ENCODE data around the gene PXMP2.
A peak's percentile ranks its signal among the peaks of the same experiment; 100 is the strongest.

PXMP2 gene

GRCh38 chr12:132718644-132719043 lies 31.3 kb downstream of the PXMP2 start:
- no peak for DNase-seq

GRCh38 chr12:132719141-132719953 lies 32.0 kb downstream of the PXMP2 start:
- no peak overlapping the region for H4K8ac ChIP-seq (ENCODE audit: low read depth, low read length)
- no peak overlapping the region for H3K4ac ChIP-seq (ENCODE audit: low read depth, low read length)
- no peak overlapping the region for H2BK12ac ChIP-seq (ENCODE audit: low read length)
- H3K23ac ChIP-seq (ENCODE audit: low read length) = no peak overlapping the region
- no peaks in the 10 kb centered on the region for H3K79me1 ChIP-seq (ENCODE audit: low read length)
- no peak overlapping the region for H2AFZ ChIP-seq (ENCODE audit: insufficient read depth, low read length, poor library complexity)
- H4K91ac ChIP-seq (ENCODE audit: low read depth, low read length) = no peak overlapping the region
- H3K18ac ChIP-seq (ENCODE audit: low read length) = no peak overlapping the region
- H2AK5ac ChIP-seq (ENCODE audit: low read length) = no peak overlapping the region
- no peak overlapping the region for H3K4me2 ChIP-seq (ENCODE audit: low read length)
- H3K79me2 ChIP-seq (ENCODE audit: control insufficient read depth, insufficient read depth, low read length, poor library complexity) = no peaks in the 10 kb centered on the region
- no peak overlapping the region for H3K4me3 ChIP-seq (ENCODE audit: low read depth, low read length)
- no peaks in the 10 kb centered on the region for H3K4me1 ChIP-seq (ENCODE audit: control insufficient read depth in 1 of 2, insufficient read depth in 2 of 2, low read length in 2 of 2)
- H3K27me3 ChIP-seq (ENCODE audit: insufficient read depth, low read length) = no peaks in the 10 kb centered on the region
- peaks cover 71 to 74% of the 10 kb centered on the region in 2 experiments for H3K36me3 ChIP-seq (ENCODE audit: control insufficient read depth in 1 of 2, insufficient read depth in 2 of 2, low read length in 2 of 2)
- no peak overlapping the region for H2BK120ac ChIP-seq (ENCODE audit: insufficient read depth, low read length, poor library complexity)
- H4K12ac ChIP-seq (ENCODE audit: low read depth, low read length) = no peak overlapping the region
- H3K14ac ChIP-seq (ENCODE audit: low read length) = no peak overlapping the region
- WGBS (ENCODE audit: extremely low coverage, insufficient coverage, insufficient read length) = no CpG with 5 or more reads among the region's 31 CpGs
- H3K9ac ChIP-seq (ENCODE audit: low read length) = no peak overlapping the region
- H2BK5ac ChIP-seq (ENCODE audit: low read depth, low read length, poor library complexity) = no peak overlapping the region
- H3K27ac ChIP-seq (ENCODE audit: low read depth, low read length) = no peak overlapping the region
- no peaks in the 10 kb centered on the region for H3K9me3 ChIP-seq (ENCODE audit: insufficient read depth, low read depth, low read length)
- DNase-seq = peak in 1 of 2 donors; percentile 13

More at GRCh38 chr12:132718644-132719043, 31.3 kb downstream of the PXMP2 start:
- Histone ChIP-seq H3K9me3 (ENCODE audit: insufficient read depth, low read depth, low read length) (no peaks in the 10 kb centered on the region), H3K14ac (ENCODE audit: low read length) (no peak overlapping the region), H3K23ac (ENCODE audit: low read length) (no peak overlapping the region), H2BK12ac (ENCODE audit: low read length) (no peak overlapping the region), H4K91ac (ENCODE audit: low read depth, low read length) (no peak overlapping the region), H3K18ac (ENCODE audit: low read length) (no peak overlapping the region), H3K4me1 (ENCODE audit: control insufficient read depth in 1 of 2, insufficient read depth in 2 of 2, low read length in 2 of 2) (no peaks in the 10 kb centered on the region), H3K4ac (ENCODE audit: low read depth, low read length) (no peak overlapping the region), H2AK5ac (ENCODE audit: low read length) (no peak overlapping the region), H3K9ac (ENCODE audit: low read length) (no peak overlapping the region), H3K4me2 (ENCODE audit: low read length) (no peak overlapping the region), H2BK120ac (ENCODE audit: insufficient read depth, low read length, poor library complexity) (no peak overlapping the region), H2AFZ (ENCODE audit: insufficient read depth, low read length, poor library complexity) (no peak overlapping the region), H3K79me2 (ENCODE audit: control insufficient read depth, insufficient read depth, low read length, poor library complexity) (no peaks in the 10 kb centered on the region), H2BK5ac (ENCODE audit: low read depth, low read length, poor library complexity) (no peak overlapping the region), H4K12ac (ENCODE audit: low read depth, low read length) (peak overlapping the region; percentile 49), H4K8ac (ENCODE audit: low read depth, low read length) (no peak overlapping the region), H3K79me1 (ENCODE audit: low read length) (no peaks in the 10 kb centered on the region), H3K27ac (ENCODE audit: low read depth, low read length) (no peak overlapping the region), H3K27me3 (ENCODE audit: insufficient read depth, low read length) (no peaks in the 10 kb centered on the region), H3K4me3 (ENCODE audit: low read depth, low read length) (no peak overlapping the region), H3K36me3 (ENCODE audit: control insufficient read depth in 1 of 2, insufficient read depth in 2 of 2, low read length in 2 of 2) (peaks cover 66 to 69% of the 10 kb centered on the region in 2 experiments)
- no CpG with 5 or more reads among the region's 21 CpGs for WGBS (ENCODE audit: extremely low coverage, insufficient coverage, insufficient read length)

DNA sequence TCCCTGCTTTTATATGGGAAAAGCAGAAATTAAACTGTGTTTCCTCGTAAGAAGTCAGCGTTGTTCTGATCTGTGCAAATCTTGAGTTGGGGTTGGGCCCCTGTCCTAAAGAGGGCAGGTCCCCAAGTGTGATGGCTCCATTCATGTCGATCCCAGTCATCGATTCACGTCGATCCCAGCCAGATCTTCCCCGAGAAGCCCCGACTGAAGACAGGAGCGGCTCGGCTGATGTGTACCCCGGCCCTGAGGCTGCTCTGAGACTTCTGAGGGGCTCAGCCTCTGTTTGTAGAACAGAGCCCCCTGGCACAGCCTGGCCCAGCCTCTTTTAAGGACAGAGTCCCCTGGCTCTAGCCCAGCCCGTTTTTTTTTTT lies 32.6 kb downstream of the PXMP2 start:
- Histone ChIP-seq H3K4ac (ENCODE audit: low read depth, low read length) (no peak overlapping the region), H3K4me3 (ENCODE audit: low read depth, low read length) (no peak overlapping the region), H3K9me3 (ENCODE audit: insufficient read depth, low read depth, low read length) (no peaks in the 10 kb centered on the region), H3K14ac (ENCODE audit: low read length) (no peak overlapping the region), H4K8ac (ENCODE audit: low read depth, low read length) (no peak overlapping the region), H4K91ac (ENCODE audit: low read depth, low read length) (no peak overlapping the region), H3K18ac (ENCODE audit: low read length) (no peak overlapping the region), H4K12ac (ENCODE audit: low read depth, low read length) (no peak overlapping the region), H3K23ac (ENCODE audit: low read length) (no peak overlapping the region), H2BK120ac (ENCODE audit: insufficient read depth, low read length, poor library complexity) (no peak overlapping the region), H3K4me2 (ENCODE audit: low read length) (no peak overlapping the region), H3K79me1 (ENCODE audit: low read length) (no peaks in the 10 kb centered on the region), H3K36me3 (ENCODE audit: control insufficient read depth in 1 of 2, insufficient read depth in 2 of 2, low read length in 2 of 2) (peaks cover 72 to 74% of the 10 kb centered on the region in 2 experiments), H2AFZ (ENCODE audit: insufficient read depth, low read length, poor library complexity) (no peak overlapping the region), H3K9ac (ENCODE audit: low read length) (no peak overlapping the region), H3K4me1 (ENCODE audit: control insufficient read depth in 1 of 2, insufficient read depth in 2 of 2, low read length in 2 of 2) (no peaks in the 10 kb centered on the region), H2BK12ac (ENCODE audit: low read length) (no peak overlapping the region), H3K27ac (ENCODE audit: low read depth, low read length) (no peak overlapping the region), H2BK5ac (ENCODE audit: low read depth, low read length, poor library complexity) (no peak overlapping the region), H3K79me2 (ENCODE audit: control insufficient read depth, insufficient read depth, low read length, poor library complexity) (no peaks in the 10 kb centered on the region), H2AK5ac (ENCODE audit: low read length) (no peak overlapping the region), H3K27me3 (ENCODE audit: insufficient read depth, low read length) (no peaks in the 10 kb centered on the region)
- WGBS (ENCODE audit: extremely low coverage, insufficient coverage, insufficient read length) = no CpG with 5 or more reads among the region's 12 CpGs
- no peak for DNase-seq

DNA sequence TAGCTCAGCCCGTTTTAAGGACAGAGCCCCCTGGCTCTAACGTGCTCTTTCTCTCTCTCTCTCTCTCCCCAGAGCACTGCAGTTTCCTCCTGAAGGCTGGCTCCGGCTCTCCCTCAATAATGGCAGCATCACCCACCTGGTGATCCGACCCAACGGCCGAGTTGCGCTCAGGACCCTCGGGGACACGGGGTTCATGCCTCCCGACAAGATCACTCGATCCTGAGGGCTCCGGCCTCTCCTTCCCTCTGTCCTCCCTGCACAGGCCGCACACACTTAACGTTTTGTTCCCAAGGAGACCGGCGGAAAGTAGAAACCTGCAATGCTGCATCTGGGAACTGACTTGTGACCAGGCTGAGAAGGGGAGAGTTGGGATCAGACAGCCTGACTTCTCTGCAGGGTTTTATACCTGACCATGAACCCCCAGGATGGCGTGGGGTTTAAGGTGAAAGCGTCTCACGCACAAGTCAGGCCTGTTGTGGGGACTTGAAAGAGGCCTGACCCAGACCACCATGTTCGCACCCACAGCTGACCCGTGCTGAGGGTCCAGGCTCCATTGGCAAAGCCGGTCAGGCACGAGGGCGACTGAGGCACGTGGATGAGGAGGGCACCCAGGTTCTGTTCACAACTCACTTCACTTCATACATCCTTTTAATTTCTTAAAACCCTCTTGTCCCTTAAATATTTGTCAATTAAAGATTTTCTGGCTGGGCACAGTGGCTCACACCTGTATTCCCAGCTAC lies 33.4 kb downstream of the PXMP2 start:
- Histone ChIP-seq H3K9ac (ENCODE audit: low read length) (peak overlapping the region; percentile 12), H3K27me3 (ENCODE audit: insufficient read depth, low read length) (no peaks in the 10 kb centered on the region), H4K8ac (ENCODE audit: low read depth, low read length) (no peak overlapping the region), H3K4me2 (ENCODE audit: low read length) (no peak overlapping the region), H2BK120ac (ENCODE audit: insufficient read depth, low read length, poor library complexity) (no peak overlapping the region), H2BK5ac (ENCODE audit: low read depth, low read length, poor library complexity) (no peak overlapping the region), H3K79me1 (ENCODE audit: low read length) (no peaks in the 10 kb centered on the region), H3K36me3 (ENCODE audit: control insufficient read depth in 1 of 2, insufficient read depth in 2 of 2, low read length in 2 of 2) (peaks cover 76 to 77% of the 10 kb centered on the region in 2 experiments), H3K4ac (ENCODE audit: low read depth, low read length) (no peak overlapping the region), H3K27ac (ENCODE audit: low read depth, low read length) (no peak overlapping the region), H3K79me2 (ENCODE audit: control insufficient read depth, insufficient read depth, low read length, poor library complexity) (no peaks in the 10 kb centered on the region), H4K12ac (ENCODE audit: low read depth, low read length) (no peak overlapping the region), H3K9me3 (ENCODE audit: insufficient read depth, low read depth, low read length) (no peaks in the 10 kb centered on the region), H3K4me1 (ENCODE audit: control insufficient read depth in 1 of 2, insufficient read depth in 2 of 2, low read length in 2 of 2) (no peaks in the 10 kb centered on the region), H3K18ac (ENCODE audit: low read length) (no peak overlapping the region), H3K4me3 (ENCODE audit: low read depth, low read length) (no peak overlapping the region), H3K23ac (ENCODE audit: low read length) (no peak overlapping the region), H2AFZ (ENCODE audit: insufficient read depth, low read length, poor library complexity) (no peak overlapping the region), H2AK5ac (ENCODE audit: low read length) (no peak overlapping the region), H2BK12ac (ENCODE audit: low read length) (no peak overlapping the region), H4K91ac (ENCODE audit: low read depth, low read length) (no peak overlapping the region), H3K14ac (ENCODE audit: low read length) (no peak overlapping the region)
- WGBS (ENCODE audit: extremely low coverage, insufficient coverage, insufficient read length) = no CpG with 5 or more reads among the region's 25 CpGs
- DNase-seq = no peak

Measured in trophoblast cell (in vitro differentiated cells and primary cell).